NCI-H187 (cell line): Measurements from ENCODE around the gene C11orf65.
"Not testable (repeated sequence)": the region's sequence is repeated elsewhere in the genome, so short reads cannot be mapped to it uniquely, and the experiment has no call there.

Source experiments
- DNase-seq, 2 experiments: peaks; one replicate each; lab custom pipeline; 2025; lab: John Stamatoyannopoulos, UW

The C11orf65 gene

GRCh38 chr11:108472681-108473080 is 5.4 kb upstream of the C11orf65 start:
- no peak for DNase-seq

DNA sequence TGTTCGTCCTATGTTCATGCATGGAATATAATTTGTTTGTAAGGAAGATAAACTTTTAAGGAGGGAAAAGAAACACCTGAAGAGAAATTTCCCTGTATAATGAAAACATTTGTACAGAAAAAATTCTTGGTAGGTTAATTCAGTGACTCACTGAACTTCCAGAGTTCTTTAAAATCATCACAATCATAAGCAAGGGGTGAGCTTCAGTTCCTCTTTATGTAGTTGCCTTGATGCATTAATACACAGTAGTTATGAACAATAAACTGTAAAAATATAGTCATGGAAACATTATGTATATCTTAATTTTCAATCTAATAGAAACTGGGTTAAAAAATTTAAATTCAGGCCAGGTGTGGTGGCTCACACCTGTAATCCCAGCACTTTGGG is 1.1 kb upstream of the C11orf65 start:
- no peak for DNase-seq

- no peak for DNase-seq
Observed at GRCh38 chr11:108466405-108466804, 924 bp downstream of the C11orf65 start.

GRCh38 chr11:108453207-108453835 is 14.0 kb downstream of the C11orf65 start:
- no peak for DNase-seq

DNA sequence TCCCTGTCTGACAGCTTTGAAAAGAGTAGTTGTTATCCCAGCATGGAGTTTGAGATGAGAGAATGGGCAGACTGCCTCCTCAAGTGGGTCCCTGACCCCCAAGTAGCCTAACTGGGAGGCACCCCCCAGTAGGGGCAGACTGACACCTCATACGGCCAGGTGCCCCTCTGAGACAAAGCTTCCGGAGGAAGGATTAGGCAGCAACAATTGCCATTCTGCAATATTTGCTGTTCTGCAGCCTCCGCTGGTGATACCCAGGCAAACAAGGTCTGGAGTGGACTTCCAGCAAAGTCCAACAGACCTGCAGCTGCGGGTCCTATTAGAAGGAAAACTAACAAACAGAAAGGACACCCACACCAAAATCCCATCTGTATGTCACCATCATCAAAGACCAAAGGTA is 25.9 kb downstream of the C11orf65 start:
- not testable (repeated sequence) for DNase-seq

DNA sequence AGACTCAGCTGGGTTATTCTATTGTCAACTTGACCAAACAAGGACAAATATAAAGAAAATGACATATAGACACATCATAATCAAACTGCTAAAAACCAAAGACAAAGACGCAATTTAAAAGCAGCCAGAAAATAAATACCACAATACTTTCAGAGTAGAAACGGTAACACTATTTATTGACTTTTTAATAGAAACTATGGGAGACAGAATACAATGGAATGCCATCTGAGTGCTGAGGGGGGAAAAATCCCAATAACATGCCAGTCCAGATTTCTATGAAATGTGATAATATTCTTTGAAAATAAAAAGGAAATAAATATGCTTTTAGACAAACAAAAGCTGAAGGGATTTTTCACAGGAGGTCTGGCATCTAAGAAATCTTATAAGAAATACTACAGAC is 30.7 kb downstream of the C11orf65 start:
- no peak for DNase-seq

- no peak for DNase-seq
Observed at GRCh38 chr11:108435066-108435465, 32.3 kb downstream of the C11orf65 start.

DNA sequence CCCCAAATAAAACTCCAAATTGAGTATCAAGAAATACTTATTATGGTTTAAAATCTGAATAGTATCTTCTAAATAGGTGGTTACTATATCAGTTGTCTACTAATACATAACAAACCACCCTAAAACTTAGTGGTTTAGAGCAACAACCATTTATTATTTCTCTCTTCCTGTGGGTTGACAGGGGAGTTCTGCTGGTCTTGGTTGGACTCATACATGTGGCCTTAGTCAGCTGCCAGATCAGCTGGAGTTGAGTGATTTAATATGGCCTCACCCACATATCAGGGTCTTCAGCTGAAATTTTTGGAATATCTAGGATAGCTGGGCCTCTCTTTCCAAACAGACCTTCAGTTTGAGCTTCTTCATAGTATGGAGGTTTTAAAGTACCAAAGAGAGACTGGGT is 34.5 kb downstream of the C11orf65 start:
- no peak for DNase-seq

- no peak for DNase-seq
Observed at GRCh38 chr11:108431997-108432396, 35.3 kb downstream of the C11orf65 start.

GRCh38 chr11:108431370-108431769 is 36.0 kb downstream of the C11orf65 start:
- no peak for DNase-seq

DNA sequence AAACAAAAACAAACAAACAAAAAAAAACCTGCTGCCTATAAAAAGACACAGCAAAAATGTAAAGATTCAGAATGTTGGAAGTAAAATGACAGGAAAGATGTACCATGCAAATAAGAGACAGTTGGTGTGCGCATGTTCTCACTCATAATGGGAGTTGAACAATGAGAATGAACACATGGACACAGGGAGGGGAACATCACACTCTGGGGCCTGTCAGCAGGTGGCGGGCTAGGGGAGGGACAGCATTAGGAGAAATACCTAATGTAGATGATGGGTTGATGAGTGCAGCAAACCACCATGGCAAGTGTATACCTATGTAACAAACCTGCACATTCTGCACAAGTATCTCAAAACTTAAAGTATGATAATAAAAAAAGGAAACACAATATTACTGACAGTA is 49.8 kb downstream of the C11orf65 start:
- not testable (repeated sequence) for DNase-seq

DNA sequence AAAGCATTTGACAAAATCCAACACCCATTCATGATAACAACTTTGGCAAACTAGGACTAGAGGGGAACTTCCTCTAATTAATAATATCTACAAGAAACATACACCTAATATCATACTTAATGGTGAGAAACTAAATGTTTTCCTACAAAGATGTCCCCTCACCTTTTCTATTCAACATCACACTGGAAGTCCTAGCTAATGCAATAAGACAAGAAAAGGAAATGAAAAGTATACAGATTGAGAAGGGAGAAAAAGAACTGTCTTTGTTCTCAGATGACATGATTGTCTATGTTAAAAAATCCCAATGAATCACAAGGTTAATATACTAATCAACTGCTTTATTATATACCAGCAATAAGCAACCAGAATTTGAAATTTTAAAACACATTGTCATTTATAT is 52.4 kb downstream of the C11orf65 start:
- no peak for DNase-seq

GRCh38 chr11:108405706-108406105 is 61.6 kb downstream of the C11orf65 start:
- DNase-seq = no peak

GRCh38 chr11:108403052-108403451 is 64.3 kb downstream of the C11orf65 start:
- DNase-seq = no peak

GRCh38 chr11:108402241-108402640 is 65.1 kb downstream of the C11orf65 start:
- no peak for DNase-seq

GRCh38 chr11:108398439-108398838 is 68.9 kb downstream of the C11orf65 start:
- no peak for DNase-seq

DNA sequence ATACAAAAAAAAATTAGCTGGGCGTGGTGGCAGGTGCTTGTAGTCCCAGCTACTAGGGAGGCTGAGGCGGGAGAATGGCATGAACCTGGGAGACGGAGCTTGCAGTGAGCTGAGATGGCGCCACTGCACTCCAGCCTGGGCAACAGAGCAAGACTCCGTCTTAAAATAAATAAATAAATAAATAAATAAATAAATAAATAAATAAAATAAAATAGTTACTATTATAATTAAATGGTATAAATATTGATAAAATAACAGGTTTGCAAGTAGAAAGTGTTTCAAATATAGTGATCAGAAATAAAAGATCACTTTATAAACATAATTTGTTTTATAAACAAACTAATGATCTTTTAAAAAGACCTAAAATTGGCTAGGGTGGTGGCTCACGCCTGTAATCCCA is 70.7 kb downstream of the C11orf65 start:
- not testable (repeated sequence) for DNase-seq

GRCh38 chr11:108394744-108395284 is 72.5 kb downstream of the C11orf65 start:
- no peak for DNase-seq

- DNase-seq = no peak
Observed at GRCh38 chr11:108393046-108393445, 74.3 kb downstream of the C11orf65 start.

DNA sequence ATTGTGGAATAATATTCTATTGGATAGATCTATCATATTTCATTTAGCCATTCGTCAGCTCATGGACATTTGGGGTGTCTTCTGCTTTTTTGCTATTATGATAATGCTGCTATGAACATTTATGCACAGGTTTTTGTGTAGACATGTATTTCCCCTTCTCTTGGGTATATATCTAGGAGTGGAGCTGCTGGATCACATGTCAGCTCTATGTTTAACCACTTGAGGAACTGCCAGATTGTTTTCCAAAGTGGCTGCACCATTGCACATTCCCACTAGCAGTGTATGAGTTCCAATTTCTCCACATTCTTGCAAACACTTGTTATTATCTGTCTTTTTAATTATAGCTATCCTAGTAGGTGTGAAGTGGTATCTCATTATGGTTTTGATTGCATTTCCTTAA is 75.0 kb downstream of the C11orf65 start:
- DNase-seq = no peak

DNA sequence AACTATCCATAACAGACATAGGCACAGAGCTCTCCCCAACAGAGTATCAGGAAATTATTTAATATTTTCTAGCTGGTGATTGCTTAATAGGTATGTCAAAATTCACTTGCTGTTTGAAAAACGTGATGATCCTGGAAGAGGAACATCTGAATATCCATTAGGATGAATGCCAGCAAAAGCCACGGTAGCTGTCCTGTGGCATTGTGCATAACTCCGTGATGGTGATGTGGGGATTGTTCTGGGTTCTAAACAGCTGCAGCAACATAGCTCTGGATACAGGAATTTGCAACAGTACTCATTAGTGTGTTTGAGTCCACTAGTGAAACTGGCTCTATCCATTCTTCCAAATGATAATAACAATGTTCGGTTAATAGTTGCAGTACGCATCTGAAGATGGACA is 78.8 kb downstream of the C11orf65 start:
- no peak for DNase-seq

DNA sequence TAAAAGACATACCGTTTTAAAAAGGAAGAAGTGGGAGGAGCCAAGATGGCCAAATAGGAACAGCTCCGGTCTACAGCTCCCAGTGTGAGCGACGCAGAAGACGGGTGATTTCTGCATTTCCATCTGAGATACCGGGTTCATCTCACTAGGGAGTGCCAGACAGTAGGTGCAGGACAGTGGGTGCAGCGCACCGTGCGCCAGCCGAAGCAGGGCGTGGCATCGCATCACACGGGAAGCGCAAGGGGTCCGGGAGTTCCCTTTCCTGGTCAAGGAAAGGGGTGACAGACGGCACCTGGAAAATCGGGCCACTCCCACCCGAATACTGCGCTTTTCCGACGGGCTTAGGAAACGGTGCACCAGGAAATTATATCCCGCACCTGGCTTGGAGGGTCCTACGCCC is 93.8 kb downstream of the C11orf65 start:
- DNase-seq = not testable (repeated sequence)

DNA sequence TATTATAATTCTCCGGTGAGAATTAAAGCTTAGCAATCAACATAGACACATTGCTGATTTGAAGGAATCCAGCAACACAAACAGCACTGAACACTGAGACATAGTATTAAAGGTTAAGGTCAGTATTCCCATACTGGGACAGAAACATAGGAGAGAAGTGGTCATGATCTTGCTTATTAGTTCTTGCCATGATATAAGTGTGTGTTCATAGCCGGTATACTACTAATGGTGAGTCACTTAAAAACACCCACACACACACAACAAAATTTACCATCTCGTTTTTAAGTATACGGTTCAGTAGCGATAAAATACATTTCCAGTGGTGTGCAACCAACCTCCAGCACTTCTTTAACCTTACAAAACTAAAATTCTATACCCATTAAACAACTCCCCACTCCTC is 96.3 kb downstream of the C11orf65 start:
- DNase-seq = no peak

DNA sequence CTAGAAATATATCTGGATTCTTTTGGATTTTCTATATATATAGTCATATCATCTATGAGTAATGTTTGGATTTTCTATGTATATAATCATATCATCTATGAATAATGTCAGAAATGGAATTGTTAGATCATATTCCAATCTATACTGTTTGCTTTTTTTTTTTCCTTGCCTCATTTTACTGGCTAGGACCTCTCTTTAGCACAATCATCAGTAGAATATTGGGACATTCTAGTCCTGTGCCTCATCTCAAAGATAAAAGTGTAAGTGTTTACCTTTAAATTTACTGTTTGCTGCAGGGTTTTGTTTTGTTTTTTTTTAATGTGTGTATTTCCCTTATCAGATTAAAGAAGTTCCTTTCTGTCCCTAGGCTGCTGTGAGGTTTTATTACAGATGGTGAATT is 97.0 kb downstream of the C11orf65 start:
- no peak for DNase-seq
